ENCODE data around the gene CDKN2A. TPM values are rescaled to one million over a fixed set of nuclear protein-coding genes. Genes with fewer than 3 reads are reported as not detected.

The CDKN2A gene
- total RNA-seq, 1 experiment from 2014 or later = not detected

DNA sequence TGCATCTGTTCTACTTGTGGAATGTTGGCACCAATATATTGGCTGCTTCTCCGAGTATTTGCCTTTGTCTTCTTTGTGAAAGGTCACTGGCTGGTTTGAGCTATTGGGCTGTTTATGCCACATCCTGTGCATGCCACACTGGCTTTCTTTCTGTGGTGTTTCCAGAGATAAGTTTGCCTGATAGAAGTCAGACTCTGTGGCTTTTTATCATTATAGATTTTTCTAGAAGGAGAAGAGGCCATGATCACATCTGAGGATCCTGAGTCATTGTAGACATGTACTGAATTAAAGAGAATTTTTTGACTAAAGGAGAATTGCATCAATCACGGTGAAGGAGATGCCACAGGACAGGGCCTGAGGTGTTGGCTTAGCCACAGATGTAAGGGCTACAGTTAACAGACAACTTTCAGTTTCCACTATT lies 41.4 kb upstream of the CDKN2A start:
- DNase-seq (ENCODE audit: unreplicated experiment) = no peak
- BruUV-seq (replicated peaks) = no TSS peak
- ChIA-PET CTCF (no interaction called here), POLR2A (no interaction called here)
- no peak for TF ChIP-seq CTCF (IDR thresholded peaks at IDR 0.05; ENCODE audit: unreplicated experiment)
- intact Hi-C loops (cut with micrococcal nuclease) = no loop called here
- H3K4me3 Mint-ChIP-seq (ENCODE audit: unreplicated experiment) = no peak overlapping the region
- no peaks in the 10 kb centered on the region for H3K27me3 Mint-ChIP-seq (ENCODE audit: insufficient read depth, unreplicated experiment)
- no peaks in the 10 kb centered on the region for H3K9me3 Mint-ChIP-seq (ENCODE audit: unreplicated experiment)
- H3K4me1 Mint-ChIP-seq (ENCODE audit: insufficient read depth, unreplicated experiment) = no peaks in the 10 kb centered on the region
- no peaks in the 10 kb centered on the region for H3K36me3 Mint-ChIP-seq (ENCODE audit: insufficient read depth, unreplicated experiment)
- H3K27ac Mint-ChIP-seq (ENCODE audit: low read depth, unreplicated experiment) = no peak overlapping the region

- Mint-ChIP-seq H3K4me1 (ENCODE audit: insufficient read depth, unreplicated experiment) (no peaks in the 10 kb centered on the region), H3K27ac (ENCODE audit: low read depth, unreplicated experiment) (no peak overlapping the region), H3K4me3 (ENCODE audit: unreplicated experiment) (no peak overlapping the region), H3K36me3 (ENCODE audit: insufficient read depth, unreplicated experiment) (no peaks in the 10 kb centered on the region), H3K27me3 (ENCODE audit: insufficient read depth, unreplicated experiment) (no peaks in the 10 kb centered on the region), H3K9me3 (ENCODE audit: unreplicated experiment) (no peaks in the 10 kb centered on the region)
- no peak for DNase-seq (ENCODE audit: unreplicated experiment)
- ChIA-PET CTCF (no interaction called here), POLR2A (no interaction called here)
- TF ChIP-seq CTCF (IDR thresholded peaks at IDR 0.05; ENCODE audit: unreplicated experiment) = no peak
- BruUV-seq (replicated peaks) = no TSS peak
- intact Hi-C loops (cut with micrococcal nuclease) = no loop called here
Measured at GRCh38 chr9:22033012-22033630, 38.9 kb upstream of the CDKN2A start.

DNA sequence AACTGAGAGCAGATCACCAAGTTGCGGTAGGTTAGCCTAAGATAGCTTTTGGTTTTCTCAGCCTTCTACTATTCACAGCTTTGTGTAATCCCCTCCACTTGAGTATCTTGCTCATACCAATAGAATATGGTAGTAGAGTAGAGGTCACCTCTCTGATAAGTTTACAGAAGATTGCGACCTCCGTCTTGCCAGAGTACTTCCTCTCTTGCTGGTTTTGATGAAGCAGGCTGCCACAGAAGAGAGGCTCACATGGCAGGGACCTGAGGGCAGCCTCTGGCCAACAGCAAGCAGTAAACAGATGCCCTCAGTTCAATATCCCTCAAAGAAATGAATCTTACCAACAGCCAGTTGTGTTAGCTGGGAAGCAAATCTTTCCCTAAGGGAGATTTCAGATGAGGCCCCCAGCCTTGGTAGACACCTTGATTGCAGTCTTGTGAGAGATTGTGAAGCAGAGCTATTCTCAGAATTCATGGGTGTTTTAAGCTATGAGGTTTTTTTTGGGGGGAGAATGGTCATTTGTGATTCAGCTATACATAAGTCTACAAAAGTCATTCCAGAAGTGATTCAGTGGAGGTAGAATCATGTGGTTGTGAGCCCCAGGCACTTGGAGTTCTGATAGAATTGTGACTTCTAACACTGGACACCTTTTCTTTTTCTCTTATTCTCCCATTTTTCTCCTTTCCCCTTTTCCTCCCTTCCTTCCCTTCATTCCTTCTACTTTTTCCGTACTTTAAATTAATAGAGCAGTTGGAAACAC lies 37.6 kb upstream of the CDKN2A start:
- no TSS peak for BruUV-seq (replicated peaks)
- Mint-ChIP-seq H3K27ac (ENCODE audit: low read depth, unreplicated experiment) (no peak overlapping the region), H3K4me1 (ENCODE audit: insufficient read depth, unreplicated experiment) (no peaks in the 10 kb centered on the region), H3K36me3 (ENCODE audit: insufficient read depth, unreplicated experiment) (no peaks in the 10 kb centered on the region), H3K4me3 (ENCODE audit: unreplicated experiment) (no peak overlapping the region), H3K27me3 (ENCODE audit: insufficient read depth, unreplicated experiment) (no peaks in the 10 kb centered on the region), H3K9me3 (ENCODE audit: unreplicated experiment) (no peaks in the 10 kb centered on the region)
- ChIA-PET CTCF (no interaction called here), POLR2A (no interaction called here)
- no peak for DNase-seq (ENCODE audit: unreplicated experiment)
- no peak for TF ChIP-seq CTCF (IDR thresholded peaks at IDR 0.05; ENCODE audit: unreplicated experiment)
- intact Hi-C loops (cut with micrococcal nuclease) = no loop called here

DNA sequence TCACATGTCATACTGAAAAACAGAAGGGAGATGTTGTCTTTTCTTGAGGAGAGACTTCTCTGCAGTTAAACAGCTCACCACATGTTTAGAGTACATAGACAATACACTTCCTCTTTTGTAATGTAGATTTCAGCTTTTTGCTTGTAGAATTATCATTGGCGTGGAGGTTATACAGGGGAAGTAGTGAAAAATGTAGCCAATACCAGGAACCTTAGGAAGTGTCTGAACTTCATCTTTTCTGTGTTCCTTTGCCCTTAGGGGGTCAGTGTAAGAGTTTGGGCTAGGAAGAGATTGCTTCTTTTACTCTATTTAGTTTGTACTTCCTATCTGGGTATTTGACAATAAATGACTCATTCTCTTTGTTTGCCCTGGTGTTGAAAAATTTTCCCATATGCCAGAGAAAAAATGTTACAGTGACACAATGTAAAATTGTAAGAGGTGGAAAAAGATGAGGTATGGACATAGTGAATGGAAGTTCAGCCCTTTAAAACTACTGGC lies 36.0 kb upstream of the CDKN2A start:
- no peak for DNase-seq (ENCODE audit: unreplicated experiment)
- no peak for TF ChIP-seq CTCF (IDR thresholded peaks at IDR 0.05; ENCODE audit: unreplicated experiment)
- CTCF ChIA-PET = no interaction called here
- BruUV-seq (replicated peaks) = no TSS peak
- no peaks in the 10 kb centered on the region for H3K4me1 Mint-ChIP-seq (ENCODE audit: insufficient read depth, unreplicated experiment)
- POLR2A ChIA-PET = no interaction called here
- H3K9me3 Mint-ChIP-seq (ENCODE audit: unreplicated experiment) = no peaks in the 10 kb centered on the region
- no peak overlapping the region for H3K4me3 Mint-ChIP-seq (ENCODE audit: unreplicated experiment)
- intact Hi-C loops (cut with micrococcal nuclease) = no loop called here
- H3K36me3 Mint-ChIP-seq (ENCODE audit: insufficient read depth, unreplicated experiment) = no peaks in the 10 kb centered on the region
- no peak overlapping the region for H3K27ac Mint-ChIP-seq (ENCODE audit: low read depth, unreplicated experiment)
- H3K27me3 Mint-ChIP-seq (ENCODE audit: insufficient read depth, unreplicated experiment) = no peaks in the 10 kb centered on the region

Measured in MCF 10A (cell line).